Effector CD8-positive, alpha-beta T cell (primary cell): ENCODE measurements around the gene DLST.

Experiments
- DNase-seq: peaks from one replicate; lab custom pipeline; 2025; lab: John Stamatoyannopoulos, UW

DLST gene

GRCh38 chr14:74896400-74896799 is 14.7 kb downstream of the DLST start:
- no peak for DNase-seq

GRCh38 chr14:74897642-74898041 is 15.9 kb downstream of the DLST start:
- DNase-seq = no peak

- no peak for DNase-seq
Measured at GRCh38 chr14:74898083-74898482, 16.4 kb downstream of the DLST start.

- no peak for DNase-seq
Measured at GRCh38 chr14:74898694-74899093, 17.0 kb downstream of the DLST start.

GRCh38 chr14:74902941-74903705 is 21.4 kb downstream of the DLST start:
- DNase-seq = no peak

- no peak for DNase-seq
Measured at GRCh38 chr14:74904635-74905503, 23.2 kb downstream of the DLST start.

- DNase-seq = peak; percentile 75
Measured at GRCh38 chr14:74905595-74906142, 24.0 kb downstream of the DLST start.

- DNase-seq = no peak
Measured at GRCh38 chr14:74906925-74907521, 25.3 kb downstream of the DLST start.

- no peak for DNase-seq
Measured at GRCh38 chr14:74907744-74908143, 26.0 kb downstream of the DLST start.

GRCh38 chr14:74908861-74909341 is 27.2 kb downstream of the DLST start:
- no peak for DNase-seq

- no peak for DNase-seq
Measured at GRCh38 chr14:74909501-74909900, 27.8 kb downstream of the DLST start.

- DNase-seq = no peak
Measured at GRCh38 chr14:74909911-74910310, 28.2 kb downstream of the DLST start.

- no peak for DNase-seq
Measured at GRCh38 chr14:74910556-74910955, 28.8 kb downstream of the DLST start.

- DNase-seq = no peak
Measured at GRCh38 chr14:74911221-74911620, 29.5 kb downstream of the DLST start.

GRCh38 chr14:74911704-74912103 is 30.0 kb downstream of the DLST start:
- no peak for DNase-seq

GRCh38 chr14:74912111-74912510 is 30.4 kb downstream of the DLST start:
- DNase-seq = no peak

- DNase-seq = no peak
Measured at GRCh38 chr14:74912801-74913200, 31.1 kb downstream of the DLST start.

GRCh38 chr14:74913393-74913910 is 31.7 kb downstream of the DLST start:
- no peak for DNase-seq

- no peak for DNase-seq
Measured at GRCh38 chr14:74913986-74914573, 32.4 kb downstream of the DLST start.

- DNase-seq = no peak
Measured at GRCh38 chr14:74915426-74915825, 33.7 kb downstream of the DLST start.

- no peak for DNase-seq
Measured at GRCh38 chr14:74915826-74916225, 34.1 kb downstream of the DLST start.

GRCh38 chr14:74917178-74917543 is 35.4 kb downstream of the DLST start:
- DNase-seq = no peak
